GM21390 (cell line): ENCODE results near the gene RNASE9.
"Not testable (repeated sequence)": the region's sequence is repeated elsewhere in the genome, so short reads cannot be mapped to it uniquely, and the experiment has no call there.

Source experiments
- ATAC-seq: cut with Tn5 transposase; IDR thresholded peaks from one replicate; pipeline ENCODE4 v1.9.1; 2021; ENCODE audit not compliant: unreplicated experiment

The RNASE9 gene

GRCh38 chr14:20560961-20561360 is at the start of gene RNASE9:
RNASE9 (minus strand) TSS chr14:20561047.
- no peak for ATAC-seq

- ATAC-seq, result no peak
These were observed 49.3 kb upstream of the RNASE9 start for GRCh38 chr14:20610002-20610765.

GRCh38 chr14:20609215-20610001 is 48.6 kb upstream of the RNASE9 start:
- no peak for ATAC-seq

DNA sequence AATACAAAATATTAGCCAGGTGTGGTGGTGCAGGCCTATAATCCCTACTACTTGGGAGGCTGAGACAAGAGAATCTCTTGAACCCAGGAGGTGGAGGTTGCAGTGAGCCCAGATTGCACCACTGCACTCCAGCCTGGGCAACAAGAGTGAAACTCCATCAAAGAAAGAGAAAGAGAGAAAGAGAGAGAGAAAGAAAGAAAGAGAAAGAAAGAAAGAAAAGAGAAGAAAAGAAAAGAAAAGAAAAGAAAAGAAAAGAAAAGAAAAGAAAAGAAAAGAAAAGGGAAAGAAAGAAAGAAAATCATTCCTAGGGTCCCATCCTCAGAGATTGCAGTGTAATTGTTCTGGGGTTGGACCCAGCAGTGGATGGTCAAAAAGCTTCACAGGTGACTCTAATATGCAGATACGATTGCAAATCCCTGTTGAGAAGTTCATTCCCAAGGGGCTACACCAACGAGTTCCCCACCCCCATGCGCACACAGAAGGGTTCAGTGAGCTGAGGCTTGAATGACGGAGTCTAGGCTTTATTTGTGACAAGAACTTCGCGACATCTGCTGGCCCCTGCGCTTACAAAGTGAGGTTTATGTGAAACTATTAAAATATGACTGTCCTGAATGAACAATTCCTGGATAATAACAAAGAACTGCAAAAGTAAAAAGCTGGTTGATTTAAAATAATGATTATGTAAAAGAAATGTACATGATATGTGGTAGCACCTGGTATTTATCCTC is 47.7 kb upstream of the RNASE9 start:
- no peak for ATAC-seq

GRCh38 chr14:20607617-20608016 is 46.8 kb upstream of the RNASE9 start:
- ATAC-seq, result no peak

GRCh38 chr14:20606902-20607242 is 46.0 kb upstream of the RNASE9 start:
- no peak for ATAC-seq

DNA sequence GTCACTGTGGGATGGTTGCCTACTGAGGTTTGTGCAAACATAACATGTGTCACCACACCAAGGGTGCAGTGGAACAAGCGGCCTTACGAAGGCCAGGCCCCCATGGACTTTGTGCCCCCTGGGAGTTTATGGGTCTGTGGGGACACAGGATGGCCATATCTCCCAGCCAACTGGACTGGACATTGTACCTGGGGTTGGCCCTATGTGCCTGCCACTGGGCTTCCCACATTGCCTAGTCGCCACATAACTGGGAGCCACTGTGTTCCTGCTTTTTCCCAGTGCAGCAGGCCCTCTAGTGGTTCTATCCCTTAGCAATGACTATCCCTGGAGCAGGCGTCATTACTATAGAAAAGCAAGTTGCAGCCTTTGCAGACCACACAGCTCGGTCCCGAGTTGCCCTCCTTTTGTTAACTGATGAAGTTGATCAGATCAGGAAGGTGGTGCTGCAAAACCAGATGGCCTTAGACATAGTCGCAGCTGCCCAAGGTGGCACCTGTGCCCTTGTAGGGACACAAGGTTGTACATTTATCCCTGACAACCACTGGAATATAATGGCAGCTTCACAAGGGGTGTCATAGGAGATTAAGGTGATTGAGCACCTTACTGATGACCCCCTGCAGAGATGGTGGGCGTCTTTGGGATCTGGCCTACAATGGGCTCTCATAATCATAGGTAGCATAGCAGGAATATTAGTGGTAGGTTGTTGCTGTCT is 45.5 kb upstream of the RNASE9 start:
- no peak for ATAC-seq

GRCh38 chr14:20603813-20604690 is 43.2 kb upstream of the RNASE9 start:
- ATAC-seq, result no peak

GRCh38 chr14:20602583-20602982 is 41.7 kb upstream of the RNASE9 start:
- no peak for ATAC-seq

DNA sequence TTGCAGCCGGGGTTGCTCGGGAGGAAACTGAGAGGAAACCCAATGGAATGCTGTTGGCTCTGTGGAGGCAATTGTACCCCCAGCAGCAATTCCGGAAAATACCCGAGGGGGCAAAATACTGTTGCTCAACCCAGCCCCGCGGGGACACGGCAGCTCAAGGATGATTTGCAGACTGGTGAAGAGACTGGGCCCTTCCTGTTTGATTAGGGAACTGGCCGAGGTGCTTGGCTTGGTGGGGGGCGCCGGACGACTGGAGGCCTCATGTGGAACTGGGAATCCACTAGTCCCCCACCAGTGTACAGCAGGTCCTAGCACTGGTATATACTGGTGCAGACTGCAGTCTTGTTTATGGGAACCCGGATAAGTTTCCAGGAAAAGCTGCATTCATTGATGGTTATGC is 40.7 kb upstream of the RNASE9 start:
- no peak for ATAC-seq

DNA sequence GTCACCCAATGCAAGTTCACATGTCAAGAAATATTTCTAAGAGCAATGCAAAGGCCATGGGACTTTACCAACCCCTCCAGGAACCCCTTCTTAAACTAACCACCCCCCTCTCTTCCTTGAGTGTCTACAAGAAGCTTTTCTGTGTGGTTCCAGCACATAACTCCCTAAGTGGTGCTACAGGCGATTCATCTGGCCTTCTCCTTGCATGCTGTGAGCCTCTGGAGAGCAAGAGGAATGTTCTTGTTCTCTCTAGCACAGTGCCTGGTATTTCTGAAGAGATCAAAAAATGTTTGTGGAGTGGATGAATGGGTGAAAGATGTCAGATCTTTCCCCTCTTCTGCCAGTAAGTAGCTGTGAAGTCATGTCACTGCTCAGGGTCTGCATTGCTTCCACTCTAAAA is 36.3 kb upstream of the RNASE9 start:
- ATAC-seq, result no peak

GRCh38 chr14:20595726-20596125 is 34.9 kb upstream of the RNASE9 start:
- ATAC-seq, result not testable (repeated sequence)

GRCh38 chr14:20592574-20592973 is 31.7 kb upstream of the RNASE9 start:
- no peak for ATAC-seq

DNA sequence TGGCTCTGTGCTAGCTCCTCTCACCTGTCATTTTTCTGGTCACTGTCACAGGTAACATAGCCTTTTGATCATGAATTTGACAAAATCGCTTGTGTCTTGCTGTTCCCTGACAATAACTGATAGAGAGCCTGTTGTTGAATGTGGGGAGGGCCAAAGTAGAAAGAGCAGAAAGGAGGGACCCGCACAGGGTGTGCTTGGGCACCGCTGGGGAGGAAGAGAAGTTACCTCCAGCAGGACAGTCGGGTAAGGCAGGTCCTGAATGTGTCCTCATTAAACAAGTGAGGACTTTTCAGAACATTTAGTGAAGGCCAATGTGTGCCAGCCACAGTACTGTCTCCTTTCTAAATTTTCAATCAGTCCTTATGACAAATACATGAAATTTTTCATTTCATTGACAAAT is 30.4 kb upstream of the RNASE9 start, which contains the start of gene RNASE12:
Gene RNASE12 (minus strand): TSS at position 142 of the 400 bp plus-strand sequence. CDS start 653 bp downstream, outside the sequence.
- no peak for ATAC-seq

DNA sequence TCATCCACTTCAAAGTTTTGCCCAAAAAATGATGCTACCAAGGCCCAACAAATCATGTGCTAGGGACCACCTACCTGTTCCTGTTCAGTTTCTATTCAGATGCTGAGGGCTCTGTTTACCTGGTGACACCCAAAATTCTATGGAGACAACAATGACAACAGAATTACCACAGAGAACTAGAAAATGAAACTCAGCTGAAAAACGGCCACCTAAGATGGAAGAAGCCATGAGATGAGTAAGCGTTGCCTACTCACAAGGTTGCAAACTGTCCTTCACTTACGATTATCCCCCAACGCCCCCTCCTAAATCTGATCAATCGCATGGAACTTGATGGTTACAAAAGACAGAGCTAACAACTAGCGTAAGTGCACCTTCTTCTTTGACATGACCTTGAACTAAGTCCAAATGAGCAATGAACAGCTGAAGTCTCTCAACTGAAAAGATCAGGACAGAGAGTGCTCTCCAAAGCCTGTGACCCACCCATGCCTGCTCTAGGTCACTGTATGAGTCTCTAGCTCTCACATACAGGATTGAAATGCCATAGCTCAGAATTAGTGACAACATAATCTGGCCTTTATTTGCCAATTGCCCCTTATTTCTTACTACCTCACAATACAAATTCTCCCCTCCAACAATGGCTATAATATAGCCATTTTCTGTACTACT is 26.8 kb upstream of the RNASE9 start, which contains the start of gene RNASE11:
Gene RNASE11 (minus strand): TSS at position 513 of the 666 bp plus-strand sequence.
- no peak for ATAC-seq

GRCh38 chr14:20583908-20584307 is 23.1 kb upstream of the RNASE9 start:
- ATAC-seq, result no peak

- no peak for ATAC-seq
These were observed 22.3 kb upstream of the RNASE9 start for GRCh38 chr14:20583142-20583541.

GRCh38 chr14:20580242-20580641 is 19.4 kb upstream of the RNASE9 start:
- ATAC-seq, result no peak

GRCh38 chr14:20578784-20579502 is 18.1 kb upstream of the RNASE9 start:
- no peak for ATAC-seq
